ENCODE data around the gene EFNA1. TPM values are rescaled to one million over a fixed set of nuclear protein-coding genes. Genes with fewer than 3 reads are reported as not detected.

EFNA1 gene
- total RNA-seq, 1 donor from 2014 or later: 1.7 TPM

DNA sequence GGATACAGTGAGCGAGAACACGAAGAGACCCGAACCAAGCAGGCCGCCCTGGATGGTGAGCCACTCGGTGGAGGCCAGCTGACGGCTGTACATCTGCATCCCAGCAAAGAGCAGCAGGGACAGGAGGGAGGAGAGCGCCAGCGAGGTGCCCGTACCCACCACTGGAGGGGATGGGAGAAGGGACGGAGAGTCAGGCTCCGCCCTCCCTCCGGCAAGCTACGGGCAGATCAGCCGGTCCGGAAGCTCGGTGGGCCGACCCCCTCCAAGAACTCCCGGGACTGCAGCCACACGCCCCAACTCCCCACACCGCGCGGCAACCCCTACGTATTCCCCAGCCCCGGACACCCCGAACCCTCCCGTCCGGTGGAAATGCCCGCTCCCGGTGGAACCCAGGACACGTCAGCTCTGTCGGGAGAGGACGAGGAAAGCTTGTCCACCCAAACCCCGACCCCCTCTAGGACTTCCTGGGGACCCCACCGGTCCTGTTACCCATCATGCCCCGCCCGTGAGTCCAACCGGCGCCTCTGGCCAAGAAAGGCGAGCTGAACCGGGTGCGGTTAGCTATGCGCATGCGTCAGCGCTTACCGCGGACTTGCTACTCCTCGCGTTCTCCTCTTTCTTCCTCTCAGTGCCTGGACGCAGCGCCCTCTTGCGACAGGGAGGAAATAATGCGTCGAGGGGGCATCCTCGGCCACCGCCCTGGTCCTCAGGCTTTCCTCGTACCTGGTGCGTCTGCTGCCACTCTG lies 45.2 kb downstream of the EFNA1 start, which contains the start of gene KRTCAP2:
Gene KRTCAP2, minus strand, starts transcription at position 573 of the 746 bp plus-strand sequence. Its CDS starts 80 bp downstream, at position 493.
- DNase-seq: peak; percentile 98
- Mint-ChIP-seq H3K4me3 (ENCODE audit: unreplicated experiment) (peak within 1 kb of the TSS; percentile 93), H3K9me3 (ENCODE audit: unreplicated experiment) (peaks cover 15% of the 10 kb centered on the region), H3K27me3 (ENCODE audit: unreplicated experiment) (peaks cover 17% of the 10 kb centered on the region), H3K4me1 (ENCODE audit: low read depth, unreplicated experiment) (peaks cover 13% of the 10 kb centered on the region), H3K27ac (ENCODE audit: unreplicated experiment) (peak within 1 kb of the TSS; percentile 94), H3K36me3 (ENCODE audit: unreplicated experiment) (peaks cover 5% of the 10 kb centered on the region)
- TF ChIP-seq, protein P1, sequence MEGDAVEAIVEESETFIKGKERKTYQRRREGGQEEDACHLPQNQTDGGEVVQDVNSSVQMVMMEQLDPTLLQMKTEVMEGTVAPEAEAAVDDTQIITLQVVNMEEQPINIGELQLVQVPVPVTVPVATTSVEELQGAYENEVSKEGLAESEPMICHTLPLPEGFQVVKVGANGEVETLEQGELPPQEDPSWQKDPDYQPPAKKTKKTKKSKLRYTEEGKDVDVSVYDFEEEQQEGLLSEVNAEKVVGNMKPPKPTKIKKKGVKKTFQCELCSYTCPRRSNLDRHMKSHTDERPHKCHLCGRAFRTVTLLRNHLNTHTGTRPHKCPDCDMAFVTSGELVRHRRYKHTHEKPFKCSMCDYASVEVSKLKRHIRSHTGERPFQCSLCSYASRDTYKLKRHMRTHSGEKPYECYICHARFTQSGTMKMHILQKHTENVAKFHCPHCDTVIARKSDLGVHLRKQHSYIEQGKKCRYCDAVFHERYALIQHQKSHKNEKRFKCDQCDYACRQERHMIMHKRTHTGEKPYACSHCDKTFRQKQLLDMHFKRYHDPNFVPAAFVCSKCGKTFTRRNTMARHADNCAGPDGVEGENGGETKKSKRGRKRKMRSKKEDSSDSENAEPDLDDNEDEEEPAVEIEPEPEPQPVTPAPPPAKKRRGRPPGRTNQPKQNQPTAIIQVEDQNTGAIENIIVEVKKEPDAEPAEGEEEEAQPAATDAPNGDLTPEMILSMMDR (IDR thresholded peaks at IDR 0.05; ENCODE audit: partially characterized antibody, unreplicated experiment): peak; percentile 94

DNA sequence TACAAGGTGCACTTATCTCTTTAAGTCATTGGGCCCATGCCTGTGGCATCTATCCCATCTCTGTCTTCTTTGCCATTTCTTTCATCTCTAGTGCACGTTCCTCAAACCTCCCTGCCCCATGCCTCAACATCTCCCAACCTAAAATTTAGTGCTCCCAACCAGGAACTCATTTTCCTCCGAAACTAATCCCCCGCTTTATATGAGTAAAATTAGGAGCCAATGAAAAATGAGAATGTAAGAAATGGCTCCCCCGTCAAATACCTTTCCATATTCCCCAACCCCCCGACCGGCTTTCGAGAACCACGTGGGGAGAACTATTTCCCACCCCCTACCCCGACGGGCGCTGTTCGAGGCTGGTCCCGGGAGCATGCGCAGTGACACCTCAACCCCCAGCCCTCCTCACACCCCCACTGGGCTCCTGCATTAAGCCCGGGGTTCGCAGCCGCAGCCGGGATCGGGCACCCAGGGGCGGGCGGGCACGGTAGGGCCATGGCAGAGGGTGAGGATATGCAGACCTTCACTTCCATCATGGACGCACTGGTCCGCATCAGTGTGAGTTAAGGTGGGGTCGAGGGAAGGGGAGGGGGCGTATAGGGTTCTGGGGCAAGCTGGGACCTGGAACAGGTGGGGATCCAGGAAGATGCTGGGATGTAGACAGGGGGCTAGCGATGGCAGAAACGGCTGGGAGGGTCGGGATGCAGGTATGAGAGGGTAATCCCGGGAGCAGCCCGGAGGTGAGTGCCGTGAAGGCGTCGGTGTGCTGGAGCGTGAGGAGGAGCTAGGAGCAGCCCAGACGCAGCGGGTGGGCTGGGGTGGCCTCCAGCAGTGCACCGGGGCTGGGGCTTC lies 46.0 kb downstream of the EFNA1 start, which contains the start of gene TRIM46:
Gene TRIM46, plus strand, starts transcription at position 372 of the 846 bp plus-strand sequence. Its CDS starts 118 bp downstream, at position 490.
- DNase-seq: peak; percentile 73
- Mint-ChIP-seq H3K36me3 (ENCODE audit: unreplicated experiment) (peaks cover 5% of the 10 kb centered on the region), H3K27ac (ENCODE audit: unreplicated experiment) (peak within 1 kb of the TSS; percentile 94), H3K4me1 (ENCODE audit: low read depth, unreplicated experiment) (peaks cover 13% of the 10 kb centered on the region), H3K4me3 (ENCODE audit: unreplicated experiment) (peak within 1 kb of the TSS; percentile 93), H3K27me3 (ENCODE audit: unreplicated experiment) (peaks cover 17% of the 10 kb centered on the region), H3K9me3 (ENCODE audit: unreplicated experiment) (peaks cover 15% of the 10 kb centered on the region)
- TF ChIP-seq, protein P1 (IDR thresholded peaks at IDR 0.05; ENCODE audit: partially characterized antibody, unreplicated experiment): peak; percentile 63

DNA sequence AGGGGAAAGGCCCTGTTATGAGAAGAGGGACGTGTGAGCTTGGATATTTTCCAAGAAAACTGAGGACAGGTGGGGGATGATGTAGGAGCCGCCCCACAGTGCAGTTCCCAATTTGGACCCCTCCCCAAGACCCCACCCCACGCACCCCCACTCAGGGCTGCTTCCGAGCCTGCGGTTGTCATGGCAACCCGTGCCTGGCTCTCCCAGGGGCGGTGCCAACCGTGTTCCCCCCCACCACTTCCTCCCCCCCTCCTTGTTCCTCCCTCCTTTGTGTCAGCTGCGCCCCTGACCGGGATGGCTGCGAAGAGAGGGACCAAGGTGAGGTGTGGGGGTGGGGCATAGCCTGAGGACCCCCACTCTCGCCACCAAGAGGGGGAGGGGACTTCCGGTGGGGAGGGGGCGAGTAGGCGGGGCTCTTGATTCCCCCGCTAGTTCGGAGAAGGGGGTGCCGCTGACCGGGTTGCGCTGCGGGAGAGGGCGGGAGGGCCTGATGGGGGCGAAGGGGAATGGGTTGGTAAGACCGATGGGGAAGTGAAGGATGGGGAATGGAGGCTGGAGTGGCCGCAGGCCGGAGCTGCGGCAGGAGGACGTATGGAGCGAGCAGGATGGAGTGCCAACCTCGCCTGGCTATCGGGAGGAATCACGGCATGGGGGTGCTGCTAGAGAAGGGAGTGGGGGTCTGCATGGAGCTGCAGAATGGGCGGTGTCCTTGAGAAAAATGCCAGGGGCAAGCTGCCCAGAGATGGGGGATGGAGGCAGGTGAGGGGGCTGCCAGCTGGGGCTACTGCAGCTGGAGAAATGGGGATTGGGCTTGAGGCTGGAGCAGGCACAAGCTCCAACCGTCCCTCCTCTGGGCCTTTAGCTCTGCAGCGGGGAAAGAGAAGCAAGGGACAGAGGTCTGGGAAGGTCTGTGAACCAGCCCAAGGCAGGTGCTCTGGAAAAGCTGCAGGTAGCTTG lies 46.9 kb downstream of the EFNA1 start:
- TF ChIP-seq, protein P1 (IDR thresholded peaks at IDR 0.05; ENCODE audit: partially characterized antibody, unreplicated experiment): no peak
- Mint-ChIP-seq H3K4me1 (ENCODE audit: low read depth, unreplicated experiment) (peaks cover 13% of the 10 kb centered on the region), H3K36me3 (ENCODE audit: unreplicated experiment) (peaks cover 5% of the 10 kb centered on the region), H3K27me3 (ENCODE audit: unreplicated experiment) (peaks cover 15% of the 10 kb centered on the region), H3K4me3 (ENCODE audit: unreplicated experiment) (peak overlapping the region; percentile 93), H3K9me3 (ENCODE audit: unreplicated experiment) (peaks cover 15% of the 10 kb centered on the region), H3K27ac (ENCODE audit: unreplicated experiment) (peak overlapping the region; percentile 94)
- peak; percentile 75 for DNase-seq

DNA sequence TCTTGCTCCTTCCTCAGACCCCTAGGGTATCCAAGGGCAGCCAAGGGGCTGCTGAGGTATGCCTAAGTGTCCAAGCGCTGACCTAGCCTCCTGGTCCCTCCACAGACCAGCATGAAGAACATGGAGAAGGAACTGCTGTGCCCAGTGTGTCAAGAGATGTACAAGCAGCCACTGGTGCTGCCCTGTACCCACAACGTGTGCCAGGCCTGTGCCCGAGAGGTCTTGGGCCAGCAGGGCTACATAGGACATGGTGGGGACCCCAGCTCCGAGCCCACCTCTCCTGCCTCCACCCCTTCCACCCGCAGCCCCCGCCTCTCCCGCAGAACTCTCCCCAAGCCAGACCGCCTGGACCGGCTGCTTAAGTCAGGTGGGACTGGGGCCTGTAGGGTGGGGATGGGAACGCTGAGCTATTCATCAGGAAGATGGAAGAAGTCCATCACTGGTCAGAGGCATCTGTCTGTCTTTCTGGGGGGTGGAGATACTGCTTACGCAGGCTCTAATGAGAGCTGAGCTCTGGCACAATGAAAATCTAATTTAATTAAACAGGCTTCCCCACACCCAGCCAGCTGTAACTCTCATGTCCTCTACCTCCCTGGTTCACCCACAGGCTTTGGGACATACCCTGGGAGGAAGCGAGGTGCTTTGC lies 47.7 kb downstream of the EFNA1 start:
- Mint-ChIP-seq H3K9me3 (ENCODE audit: unreplicated experiment) (peaks cover 15% of the 10 kb centered on the region), H3K4me3 (ENCODE audit: unreplicated experiment) (peak overlapping the region; percentile 93), H3K36me3 (ENCODE audit: unreplicated experiment) (peaks cover 5% of the 10 kb centered on the region), H3K4me1 (ENCODE audit: low read depth, unreplicated experiment) (peaks cover 13% of the 10 kb centered on the region), H3K27me3 (ENCODE audit: unreplicated experiment) (peaks cover 15% of the 10 kb centered on the region), H3K27ac (ENCODE audit: unreplicated experiment) (peak overlapping the region; percentile 48)
- TF ChIP-seq, protein P1 (IDR thresholded peaks at IDR 0.05; ENCODE audit: partially characterized antibody, unreplicated experiment): no peak
- DNase-seq: peak; percentile 23
